Esophagus mucosa (tissue), 1 donor: Measurements from ENCODE around the gene INTS1. TPM values are rescaled to one million over a fixed set of nuclear protein-coding genes. Genes with fewer than 3 reads are reported as not detected.

Experiments used
- ATAC-seq: fragments of 200-7000 bp; cut with Tn5 transposase; one replicate; pipeline ENCODE4 v1.9.1; 2020
- total RNA-seq: library from RNA; stranded (reverse); gene quantifications from one replicate; pipeline ENCODE4 v1.2.4, GENCODE V29; 2023
- donor health status: DM: yes; HTN: yes; CAD: no.

INTS1 gene
- total RNA-seq, 1 donor from 2014 or later: 50.4 TPM

DNA sequence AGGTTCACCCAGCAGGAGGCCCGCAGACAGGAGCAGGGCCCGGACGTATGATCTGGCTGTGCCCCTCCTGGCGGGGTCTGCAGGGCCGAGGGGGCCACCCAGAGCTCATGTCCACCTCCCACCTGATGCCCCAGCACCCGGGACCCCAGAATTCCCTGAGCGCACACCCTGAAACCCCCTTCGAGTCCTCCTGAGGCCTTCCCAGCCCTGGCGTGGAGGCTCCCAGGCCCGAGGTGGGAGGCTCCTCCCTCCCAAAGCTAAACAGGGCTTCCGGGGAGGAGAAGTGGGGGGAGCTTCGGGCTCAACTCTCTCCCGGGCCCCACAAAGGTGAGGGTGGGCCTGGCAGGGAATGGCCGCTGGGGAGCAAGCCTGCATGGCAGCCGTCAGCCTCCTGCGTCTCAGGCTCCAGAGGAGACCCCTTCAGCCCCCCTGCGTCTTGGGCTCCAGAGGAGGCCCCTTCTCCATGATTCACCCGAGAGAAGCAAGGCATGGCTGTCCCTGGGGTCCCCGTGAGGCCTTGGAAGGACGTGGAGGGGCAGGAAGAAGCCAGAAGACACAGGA, 75.2 kb downstream of the INTS1 start:
- ATAC-seq: no peak

DNA sequence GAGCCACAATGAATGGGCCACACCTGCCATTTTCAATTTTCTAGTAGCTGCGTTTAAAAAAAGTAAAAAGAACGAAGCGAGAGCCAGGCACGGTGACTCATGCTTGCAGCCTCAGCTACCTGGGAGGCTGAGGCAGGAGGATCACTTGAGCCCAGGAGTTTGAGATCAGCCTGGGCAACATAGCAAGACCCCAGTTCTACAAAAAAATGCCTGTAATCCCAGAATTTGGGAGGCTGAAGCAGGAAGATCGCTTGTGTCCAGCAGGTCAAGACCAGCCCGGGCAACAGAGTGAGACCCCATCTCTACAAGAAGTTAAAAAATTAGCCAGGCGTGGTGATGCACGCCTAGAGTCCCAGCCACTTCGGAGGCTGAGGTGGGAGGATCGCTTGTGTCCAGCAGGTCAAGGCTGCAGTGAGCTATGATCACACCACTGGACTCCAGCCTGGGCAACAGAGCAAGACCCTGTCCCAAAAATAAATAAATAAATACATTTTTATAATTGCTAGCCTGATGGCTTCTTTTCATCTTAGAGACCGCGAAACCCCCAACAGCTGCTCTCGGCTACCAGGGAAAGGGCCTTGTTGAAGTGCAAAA, 77.0 kb downstream of the INTS1 start:
- ATAC-seq: no peak

DNA sequence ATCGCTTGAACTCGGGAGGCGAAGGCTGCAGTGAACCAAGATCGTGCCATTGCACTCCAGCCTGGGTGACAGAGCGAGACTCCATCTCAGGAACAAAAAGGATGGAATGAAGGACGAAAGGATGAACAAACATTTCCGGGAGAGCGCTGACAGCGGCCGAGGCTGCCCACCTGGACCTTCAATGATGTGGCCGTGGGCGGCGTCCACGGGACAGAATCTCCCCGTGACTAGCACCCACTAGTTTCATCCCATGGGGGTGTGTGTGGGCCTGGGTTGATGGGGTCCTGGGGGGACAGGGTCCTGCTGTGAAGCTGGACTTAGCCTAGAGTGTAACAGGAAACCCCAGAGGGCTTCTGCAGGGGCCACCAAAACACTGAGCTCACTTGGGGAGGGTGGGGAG, 77.7 kb downstream of the INTS1 start:
- ATAC-seq: no peak

DNA sequence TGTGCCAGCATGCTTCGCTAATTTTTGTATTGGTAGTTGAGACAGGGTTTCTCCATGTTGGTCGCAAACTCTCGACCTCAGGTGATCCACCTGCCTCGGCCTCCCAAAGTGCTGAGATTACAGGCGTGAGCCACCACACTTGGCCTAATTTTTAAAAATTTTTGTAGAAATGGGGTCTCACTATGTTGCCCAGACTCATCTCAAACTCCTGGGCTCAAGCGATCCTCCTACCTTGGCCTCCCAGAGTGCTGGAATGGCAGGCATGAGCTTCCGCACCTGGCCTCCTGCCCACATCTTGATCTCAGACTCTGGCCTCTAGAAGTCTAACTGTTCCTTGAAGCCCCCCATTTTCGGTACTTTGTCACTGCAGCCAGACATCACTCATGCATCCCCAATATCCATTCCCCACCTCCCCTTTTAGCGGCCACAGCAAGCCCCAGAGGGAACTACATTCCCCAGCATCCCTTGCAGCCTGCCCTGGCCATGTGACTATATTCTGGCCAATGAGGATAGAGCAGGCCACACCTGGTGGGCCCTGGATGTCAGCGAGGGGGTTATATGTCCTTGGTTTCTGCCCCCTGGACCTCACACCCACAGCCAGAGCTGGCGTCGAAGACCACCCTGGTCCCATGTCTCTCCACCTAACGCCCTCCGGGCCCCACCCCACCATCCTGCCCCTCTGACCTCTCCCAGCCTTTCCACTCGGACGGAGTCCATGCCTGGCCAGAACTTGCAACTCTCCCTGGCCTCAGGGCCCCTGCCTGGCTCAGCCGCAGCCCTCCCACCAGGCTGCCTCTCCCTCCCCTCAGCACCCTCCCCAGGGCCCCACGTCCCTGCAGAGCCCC, 78.7 kb downstream of the INTS1 start:
- no peak for ATAC-seq

- no peak for ATAC-seq
These were observed 80.1 kb downstream of the INTS1 start for GRCh38 chr7:1424041-1424440.

DNA sequence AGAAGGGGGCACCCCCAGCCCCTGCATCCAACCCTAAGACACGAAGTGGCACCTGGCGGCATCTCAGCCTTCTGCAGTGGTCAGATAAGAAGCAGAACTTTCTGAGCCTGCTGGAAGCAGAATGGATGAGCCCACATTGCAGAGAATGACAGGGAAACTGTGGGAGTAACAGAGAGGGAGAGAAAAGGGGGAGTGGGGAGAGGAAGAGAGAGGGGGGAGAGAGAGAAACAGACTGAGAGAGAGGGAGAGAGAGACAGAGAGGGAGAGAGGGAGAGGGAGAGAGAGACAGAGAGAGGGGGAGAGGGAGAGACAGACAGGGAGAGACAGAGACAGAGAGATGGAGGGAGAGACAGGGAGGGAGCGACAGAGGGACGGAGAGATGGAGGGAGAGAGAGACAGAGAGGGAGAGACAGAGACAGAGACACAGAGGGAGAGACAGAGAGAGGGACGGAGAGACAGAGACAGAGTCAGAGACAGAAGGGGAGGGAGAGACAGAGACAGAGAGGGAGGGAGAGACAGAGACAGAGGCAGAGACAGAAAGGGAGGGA, 80.9 kb downstream of the INTS1 start:
- ATAC-seq: no peak

GRCh38 chr7:1422512-1423263, 81.5 kb downstream of the INTS1 start:
- ATAC-seq: no peak

- ATAC-seq: no peak
These were observed 82.2 kb downstream of the INTS1 start for GRCh38 chr7:1421946-1422345.

DNA sequence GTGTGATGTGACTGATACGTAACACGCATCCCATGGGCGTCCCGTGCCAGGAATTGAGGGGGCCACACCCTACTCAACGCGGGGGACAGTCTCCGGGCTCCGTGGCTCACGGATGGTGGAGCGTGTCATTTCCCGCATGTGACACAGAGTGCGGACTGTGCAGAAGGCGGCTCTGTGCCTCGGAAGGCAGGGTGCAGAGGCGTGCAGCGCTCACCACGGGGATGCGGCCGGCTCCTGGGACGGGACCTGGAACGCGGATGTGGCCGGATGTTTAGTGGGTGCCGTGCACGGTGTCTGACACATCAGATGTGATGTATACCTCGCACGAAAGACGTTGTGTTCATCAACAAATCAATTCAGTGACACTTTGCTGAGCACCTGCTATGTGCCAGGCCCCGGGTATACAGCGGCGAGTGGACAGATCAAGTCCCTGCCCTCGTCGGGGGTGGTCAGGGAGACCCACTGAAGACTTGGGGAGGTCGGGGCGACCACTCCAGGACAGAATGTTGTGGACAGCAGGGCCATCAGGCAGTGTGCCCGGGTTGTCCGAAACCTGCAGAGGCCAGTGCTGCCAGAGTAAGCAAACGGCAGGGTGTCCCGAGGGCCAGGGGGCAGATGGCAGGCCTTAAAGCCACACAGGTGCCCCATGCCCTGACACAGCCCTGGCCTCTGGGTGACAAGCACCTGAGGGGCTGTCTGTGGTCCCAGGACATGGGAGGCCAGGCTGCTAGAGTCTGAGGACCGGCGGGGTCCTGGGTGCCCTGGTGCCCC, 83.0 kb downstream of the INTS1 start:
- ATAC-seq: no peak

Other genes starting within 250 kb of the INTS1 start
- 16.1 TPM for gene MICALL2, start 44.9 kb downstream of the INTS1 start, total RNA-seq
- gene MAFK, start 26.3 kb upstream of the INTS1 start, total RNA-seq: 12.6 TPM
- gene TMEM184A, start 51.8 kb upstream of the INTS1 start, total RNA-seq: 86.6 TPM
- 39.8 TPM for gene PSMG3, start 65.6 kb upstream of the INTS1 start, total RNA-seq
- gene ELFN1, start 165.9 kb upstream of the INTS1 start, total RNA-seq: 0.68 TPM